Endothelial cell of umbilical vein (primary cell): ENCODE measurements around the gene TEX13A. TPM values are rescaled to one million over a fixed set of nuclear protein-coding genes. Genes with fewer than 3 reads are reported as not detected.

Source experiments
- BruUV-seq: library from RNA; stranded (reverse); fragments of 400-500 nt; replicated peaks from 2 replicates; lab custom pipeline; 2021; lab: Mats Ljungman, UMichigan
- CTCF ChIA-PET: fragments of 300-600, 350-600 bp; sonication (Branson Sonifier 250); formaldehyde crosslinking; loops from one replicate; lab custom pipeline; 2021; ENCODE audit warnings: antibody characterized with exemption, inconsistent platforms; lab: Charles Lee
- POLR2A ChIA-PET: fragments of 300-600, 350-600 bp; sonication (Branson Sonifier 250); formaldehyde crosslinking; loops from one replicate; lab custom pipeline; 2021; ENCODE audit warnings: antibody characterized with exemption, inconsistent platforms; lab: Charles Lee
- DNase-seq: peaks from one replicate; pipeline ENCODE4 v3.0.0-alpha.2; 2011; ENCODE audit warnings: low read depth, low spot score
- FAIRE-seq: peaks from 2 replicates; lab custom pipeline; 2011; peaks lifted over from hg19 to GRCh38; lab: Jason Lieb, UNC
- H2AFZ ChIP-seq: 2 replicates; pipeline ENCODE4 v1.6.0; 2012; ENCODE audit warnings: low read depth, low read length, control low read depth, inconsistent platforms
- H3K27ac ChIP-seq: 2 replicates; pipeline ENCODE4 v1.5.1; 2011; ENCODE audit warnings: low read depth, mild to moderate bottlenecking, control low read depth, low read length, moderate library complexity; ENCODE audit not compliant: insufficient read depth
- H3K27me3 ChIP-seq, 2 experiments: 2 replicates each; pipeline versions ENCODE4 v1.6.0 to v1.6.1; 2011; ENCODE audit warnings: low read length in 2 of 2, mixed read lengths in 1 of 2; ENCODE audit not compliant: control insufficient read depth in 2 of 2, insufficient read depth in 2 of 2
- H3K36me3 ChIP-seq, 2 experiments: 2 replicates in 1 of 2; 3 replicates in 1 of 2; pipeline ENCODE4 v1.5.1; 2011; ENCODE audit warnings: low read length in 2 of 2, mild to moderate bottlenecking in 1 of 2, moderate library complexity in 1 of 2; ENCODE audit not compliant: control insufficient read depth in 2 of 2, insufficient read depth in 2 of 2; ENCODE audit errors: extremely low read depth in 1 of 2
- H3K4me1 ChIP-seq: 3 replicates; pipeline ENCODE4 v1.5.1; 2011; ENCODE audit warnings: mild to moderate bottlenecking, low read length; ENCODE audit not compliant: control insufficient read depth, insufficient read depth; ENCODE audit errors: extremely low read depth
- H3K4me2 ChIP-seq: 2 replicates; pipeline ENCODE4 v1.6.1; 2011; ENCODE audit warnings: low read length, control low read depth, mixed read lengths; ENCODE audit not compliant: insufficient read depth
- H3K4me3 ChIP-seq, 3 experiments: fragments of 200-600 bp in 1 of 3; sonication (generic), shearing (Covaris generic) in 1 of 3; replicated peaks in 1 of 3; 2 replicates each; pipeline ENCODE4 v1.5.1; 2011 to 2016; ENCODE audit warnings: control low read depth in 3 of 3, low read length in 3 of 3, mild to moderate bottlenecking in 2 of 3, inconsistent platforms in 1 of 3, low read depth in 1 of 3, moderate library complexity in 1 of 3; ENCODE audit not compliant: insufficient read depth in 1 of 3
- H3K79me2 ChIP-seq: 2 replicates; pipeline ENCODE4 v1.6.0; 2012; ENCODE audit warnings: low read length, inconsistent platforms; ENCODE audit not compliant: control insufficient read depth, insufficient read depth
- H3K9ac ChIP-seq: replicated peaks from 2 replicates; pipeline ENCODE3; 2011; ENCODE audit warnings: low read length, control low read depth; ENCODE audit not compliant: insufficient read depth; ENCODE audit errors: extremely low read depth
- H3K9me1 ChIP-seq: replicated peaks from 3 replicates; pipeline ENCODE4 v1.6.0; 2011; ENCODE audit warnings: mild to moderate bottlenecking, low read length; ENCODE audit not compliant: control insufficient read depth, insufficient read depth; ENCODE audit errors: extremely low read depth
- H3K9me3 ChIP-seq: replicated peaks from 2 replicates; pipeline ENCODE4 v1.5.1; 2012; ENCODE audit warnings: low read length, inconsistent platforms; ENCODE audit not compliant: control insufficient read depth, insufficient read depth
- H4K20me1 ChIP-seq: replicated peaks from 2 replicates; pipeline ENCODE3; 2011; ENCODE audit warnings: mild to moderate bottlenecking, low read length; ENCODE audit not compliant: control insufficient read depth, insufficient read depth; ENCODE audit errors: extremely low read depth
- CTCF ChIP-seq, 2 donors: IDR thresholded peaks; 1 replicate in 1 of 2; 2 replicates in 1 of 2; pipeline ENCODE4 v1.5.1; 2011; ENCODE audit warnings: low read length in 2 of 2, mild to moderate bottlenecking in 2 of 2, moderate library complexity in 2 of 2, control low read depth in 1 of 2, inconsistent platforms in 1 of 2, low read depth in 1 of 2; ENCODE audit not compliant: insufficient read depth in 1 of 2; ENCODE audit errors: extremely low read depth in 1 of 2
- GATA2 ChIP-seq: IDR thresholded peaks from 2 replicates; pipeline ENCODE4 v1.7.0; 2011; ENCODE audit warnings: low read depth, mild to moderate bottlenecking, moderate library complexity, mixed read lengths, low read length; ENCODE audit not compliant: insufficient read length, insufficient read depth
- POLR2A ChIP-seq: IDR thresholded peaks from 2 replicates; pipeline ENCODE4 v1.6.1; 2012; ENCODE audit warnings: low read depth, mild to moderate bottlenecking, control low read depth, low read length
- POLR2AphosphoS5 ChIP-seq: IDR thresholded peaks from 2 replicates; pipeline ENCODE4 v1.6.1; 2012; ENCODE audit warnings: low read depth, mild to moderate bottlenecking, control low read depth, low read length, moderate library complexity; ENCODE audit not compliant: insufficient read depth
- dilution Hi-C: fragments of 300-500 bp; cut with MboI; formaldehyde crosslinking; loops from one replicate; pipeline ENCODE4 v1.15.0; 2019; ENCODE audit warnings: low sequenced_read_pairs; ENCODE audit not compliant: extremely low pct_ligation_motif_present
- intact Hi-C: fragments of 100-400 bp; cut with micrococcal nuclease; formaldehyde crosslinking; loops from one replicate; pipeline ENCODE4 v1.10.0; 2022
- polyA plus RNA-seq, 4 experiments: library from polyadenylated mRNA; depleted of rRNA in 3 of 4; stranded (reverse) in 3 of 4; unstranded in 1 of 4; fragments of >200 nt; gene quantifications; 2 replicates each; pipeline versions ENCODE4 v1.2.1 to v1.2.3, GENCODE V29; 2011 to 2012; ENCODE audit warnings: missing spikeins in 1 of 4
- total RNA-seq: library from RNA; stranded (reverse); gene quantifications from 2 replicates; pipeline ENCODE4 v1.2.3, GENCODE V29; 2021
- TF ChIP-seq, protein P1 (sequence below): IDR thresholded peaks from 2 replicates; pipeline ENCODE4 v1.6.1; 2011; ENCODE audit not compliant: insufficient read depth, insufficient read length

The TEX13A gene
- total and polyA plus RNA-seq, 2 donors (not counting 3 experiments of a cell fraction or from before 2014, with no cell fraction given) = not detected

GRCh38 chrX:105209406-105209805 is 11.1 kb downstream of the TEX13A start:
- Histone ChIP-seq H3K4me2 (no peak overlapping the region), H3K27me3 (no peaks in the 10 kb centered on the region), H3K36me3 (no peaks in the 10 kb centered on the region), H4K20me1 (no peaks in the 10 kb centered on the region), H2AFZ (no peak overlapping the region), H3K9me1 (no peaks in the 10 kb centered on the region), H3K27ac (no peak overlapping the region), H3K4me3 (no peak overlapping the region), H3K9ac (no peak overlapping the region), H3K79me2 (no peaks in the 10 kb centered on the region), H3K4me1 (no peaks in the 10 kb centered on the region), H3K9me3 (no peaks in the 10 kb centered on the region)
- ChIA-PET CTCF (no interaction called here), POLR2A (no interaction called here)
- intact Hi-C loops (no loop called here), dilution Hi-C loops (no loop called here)
- TF ChIP-seq POLR2A = no peak
- no peak for TF ChIP-seq GATA2
- no peak for TF ChIP-seq POLR2AphosphoS5
- TF ChIP-seq, protein P1, sequence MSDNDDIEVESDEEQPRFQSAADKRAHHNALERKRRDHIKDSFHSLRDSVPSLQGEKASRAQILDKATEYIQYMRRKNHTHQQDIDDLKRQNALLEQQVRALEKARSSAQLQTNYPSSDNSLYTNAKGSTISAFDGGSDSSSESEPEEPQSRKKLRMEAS = no peak
- DNase-seq = no peak
- BruUV-seq = no TSS peak
- FAIRE-seq = no peak

DNA sequence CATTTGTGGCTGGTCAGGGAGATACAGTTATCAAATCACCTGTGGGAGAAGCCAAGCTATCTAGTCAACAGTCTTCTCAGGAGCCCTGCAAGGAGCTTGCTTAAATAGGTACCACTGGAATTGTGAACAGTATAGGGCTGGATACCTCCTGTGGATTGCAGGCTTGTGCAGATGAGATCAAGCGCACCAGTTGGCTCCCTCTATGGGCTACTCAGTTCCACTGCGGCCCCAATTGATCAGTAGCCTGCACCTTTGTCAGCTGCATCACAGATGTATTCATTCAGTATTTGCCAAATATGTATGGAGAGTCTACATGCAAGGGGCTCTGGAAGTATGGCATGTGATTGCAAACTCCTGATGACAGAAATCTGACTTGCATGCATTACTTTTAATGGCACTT is 28.6 kb downstream of the TEX13A start:
- no TSS peak for BruUV-seq
- POLR2A ChIA-PET = no interaction called here
- peak in 1 of 2 donors; percentile 51 for TF ChIP-seq CTCF (IDR thresholded peaks at IDR 0.05; ENCODE audit: extremely low read depth in 1 of 2, insufficient read depth in 1 of 2, low read depth in 1 of 2, low read length in 2 of 2)
- no peak for TF ChIP-seq POLR2AphosphoS5
- Histone ChIP-seq H3K9ac (no peak overlapping the region), H3K4me2 (no peak overlapping the region), H3K4me1 (no peaks in the 10 kb centered on the region), H2AFZ (no peak overlapping the region), H3K4me3 (no peak overlapping the region), H3K27ac (no peak overlapping the region), H3K27me3 (no peaks in the 10 kb centered on the region), H3K9me3 (no peaks in the 10 kb centered on the region), H3K36me3 (no peaks in the 10 kb centered on the region), H4K20me1 (no peaks in the 10 kb centered on the region), H3K79me2 (no peaks in the 10 kb centered on the region), H3K9me1 (no peaks in the 10 kb centered on the region)
- intact Hi-C loops = loop anchor here (2.0 to 10.0 kb wide), 3 partner anchors 173 to 510 kb away; no protein-coding TSS in a partner anchor
- DNase-seq = peak; percentile 1
- dilution Hi-C loops = no loop called here
- CTCF ChIA-PET = interaction anchor here (0.7 to 1.8 kb wide), 3 partner anchors 102 to 510 kb away, joined by 3 to 5 read pairs (median 5); no protein-coding TSS in a partner anchor
- peak; percentile 80 for FAIRE-seq
